Stimulated activated CD4-positive, alpha-beta T cell treated with anti-CD3 and anti-CD28 coated beads, Interleukin-15, amount 100 ng/mL, for 1 hour (primary cell): ENCODE data around the gene SPTB.

Source experiments
- DNase-seq, 2 donors: peaks; one replicate each; pipeline ENCODE4 v3.0.0-alpha.2; 2020; ENCODE audit warnings: low read depth in 1 of 2, low spot score in 1 of 2

Gene SPTB

DNA sequence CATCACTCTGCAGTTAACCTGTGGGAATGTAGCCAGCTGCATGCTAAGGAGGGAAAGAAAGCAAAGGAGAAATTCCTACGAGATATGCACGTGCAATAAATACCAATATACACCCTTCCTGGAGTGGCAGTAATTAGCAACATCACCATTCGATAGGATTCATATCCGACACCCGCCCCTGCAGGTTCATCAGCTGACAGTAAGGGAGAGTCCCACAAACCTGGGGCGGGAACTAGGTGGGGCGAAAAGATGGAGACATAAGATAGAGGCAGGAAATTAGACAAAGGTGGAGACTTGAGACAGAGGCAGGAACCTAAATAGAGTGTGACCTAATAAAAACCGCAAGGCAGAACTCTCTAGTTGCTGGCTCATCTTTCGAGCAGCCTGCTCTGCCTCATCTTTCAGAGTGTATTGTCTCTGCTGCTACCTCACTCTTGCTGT is 123.9 kb downstream of the SPTB start:
- peak; percentile 16 to 41 for DNase-seq

GRCh38 chr14:64754685-64755084 is 125.0 kb downstream of the SPTB start:
- DNase-seq = no peak

DNA sequence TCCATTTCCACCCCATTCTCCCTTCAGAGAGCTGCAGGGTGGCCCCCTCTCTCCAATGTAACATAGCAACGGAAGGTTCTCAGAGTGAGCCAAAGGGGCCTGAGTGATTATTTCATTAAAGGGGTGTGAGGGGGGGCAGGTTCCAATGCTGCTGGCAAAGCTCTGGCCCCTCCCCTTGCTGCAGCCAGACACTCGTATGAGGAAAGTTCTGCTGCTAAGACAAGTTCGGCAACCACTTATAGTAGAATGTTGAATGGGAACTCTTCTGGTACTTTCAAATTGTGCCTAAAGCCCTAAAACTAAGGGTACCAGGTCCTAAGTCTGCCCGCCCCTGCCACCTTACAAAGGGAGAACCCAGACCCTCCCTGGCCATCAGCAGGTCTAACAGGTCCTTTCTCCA is 125.7 kb downstream of the SPTB start:
- no peak for DNase-seq

DNA sequence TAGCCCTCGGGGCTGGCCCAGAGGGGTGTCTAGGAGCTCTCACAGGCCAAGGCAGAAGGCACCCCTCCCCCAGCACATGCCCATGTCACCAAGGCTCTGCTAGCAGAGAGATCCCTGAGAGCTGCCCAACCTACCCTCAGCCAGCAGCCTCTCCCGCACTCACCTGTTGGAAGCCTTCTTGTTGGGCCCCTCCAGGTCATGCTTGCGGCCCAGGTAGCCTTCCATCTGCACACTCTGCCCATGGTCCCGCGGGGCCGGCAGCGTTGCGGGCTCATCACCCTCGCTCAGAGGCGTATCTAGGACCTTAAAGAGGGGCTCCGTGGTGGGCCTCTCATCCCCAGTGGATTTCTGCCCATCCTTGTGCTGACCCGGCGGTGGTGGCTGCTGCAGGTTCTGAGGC is 126.3 kb downstream of the SPTB start:
- no peak for DNase-seq

DNA sequence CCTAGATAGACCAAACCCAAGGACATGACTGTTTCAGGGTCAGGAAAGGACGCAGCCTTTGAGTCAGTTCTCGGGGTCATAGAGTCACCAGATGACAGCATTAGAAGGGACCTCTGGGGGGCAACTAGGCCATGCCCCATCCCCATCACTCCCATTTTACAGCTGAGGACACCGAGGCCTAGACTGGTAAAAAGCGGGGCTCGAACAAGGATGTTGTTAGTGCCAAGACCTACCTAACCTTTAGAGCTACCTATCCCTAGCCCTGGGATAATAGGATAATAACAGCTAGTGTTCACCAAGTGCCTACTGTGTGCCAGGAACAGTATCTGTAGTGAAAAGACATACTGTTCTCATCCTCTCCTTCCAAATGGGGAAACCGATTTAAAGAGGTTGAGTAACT is 126.8 kb downstream of the SPTB start:
- DNase-seq = no peak

DNA sequence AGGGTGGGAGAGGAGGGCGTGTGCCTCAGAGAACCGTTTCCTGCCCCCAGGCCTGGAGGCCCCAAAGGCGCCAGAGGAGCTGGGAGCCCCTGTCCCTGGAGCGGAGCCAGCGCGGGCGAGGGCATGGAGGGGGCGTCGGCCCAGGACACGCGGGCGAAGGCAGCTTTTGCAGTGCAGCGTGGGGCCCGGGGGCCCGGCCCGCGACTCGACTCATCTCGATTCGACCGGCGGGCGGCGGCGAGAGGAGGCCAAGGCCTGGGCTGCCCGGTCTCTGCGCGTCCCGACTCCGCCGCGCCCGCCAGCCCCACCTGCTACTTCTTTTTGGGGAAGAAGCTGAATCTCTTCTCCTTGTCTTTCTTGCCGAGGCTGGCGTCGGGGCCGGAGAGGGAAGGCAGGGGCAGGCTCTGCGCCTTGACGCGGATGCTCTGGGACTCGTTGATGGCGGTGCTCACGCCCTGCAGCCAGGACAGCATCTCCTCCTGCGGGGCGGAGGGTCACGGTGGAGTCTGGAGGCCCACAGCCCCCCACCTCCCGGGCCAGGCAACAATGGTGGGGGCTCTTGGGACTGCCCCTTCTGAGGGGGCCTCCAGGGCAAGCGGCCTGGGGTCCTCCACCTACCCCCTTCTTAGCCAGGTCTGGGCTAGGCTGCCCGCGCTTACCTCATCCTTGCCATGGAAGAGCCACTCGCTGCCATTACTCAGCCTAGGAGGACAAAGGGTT is 130.6 kb downstream of the SPTB start:
- DNase-seq = no peak

DNA sequence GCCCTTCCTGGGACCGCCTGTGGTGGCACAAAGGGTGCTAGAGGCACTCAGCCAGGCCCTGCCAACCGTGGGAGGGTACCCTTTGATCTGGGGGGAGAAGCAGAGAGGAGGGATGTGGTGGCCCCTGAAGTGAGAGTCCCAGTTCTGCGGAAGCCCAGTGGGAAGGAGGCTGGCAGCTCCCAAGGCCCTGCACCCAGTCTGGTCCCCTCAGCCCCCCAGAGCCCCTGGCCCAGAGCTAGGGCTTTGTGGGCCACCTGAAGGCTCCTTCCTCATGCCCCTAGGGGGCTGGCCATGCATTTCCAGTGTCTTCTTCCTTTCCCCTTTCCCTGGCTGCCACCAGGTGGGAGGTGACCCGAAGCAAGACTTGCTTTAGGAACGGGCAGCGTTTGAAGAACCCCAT is 131.2 kb downstream of the SPTB start:
- no peak for DNase-seq

GRCh38 chr14:64747327-64747726 is 132.4 kb downstream of the SPTB start:
- no peak for DNase-seq

DNA sequence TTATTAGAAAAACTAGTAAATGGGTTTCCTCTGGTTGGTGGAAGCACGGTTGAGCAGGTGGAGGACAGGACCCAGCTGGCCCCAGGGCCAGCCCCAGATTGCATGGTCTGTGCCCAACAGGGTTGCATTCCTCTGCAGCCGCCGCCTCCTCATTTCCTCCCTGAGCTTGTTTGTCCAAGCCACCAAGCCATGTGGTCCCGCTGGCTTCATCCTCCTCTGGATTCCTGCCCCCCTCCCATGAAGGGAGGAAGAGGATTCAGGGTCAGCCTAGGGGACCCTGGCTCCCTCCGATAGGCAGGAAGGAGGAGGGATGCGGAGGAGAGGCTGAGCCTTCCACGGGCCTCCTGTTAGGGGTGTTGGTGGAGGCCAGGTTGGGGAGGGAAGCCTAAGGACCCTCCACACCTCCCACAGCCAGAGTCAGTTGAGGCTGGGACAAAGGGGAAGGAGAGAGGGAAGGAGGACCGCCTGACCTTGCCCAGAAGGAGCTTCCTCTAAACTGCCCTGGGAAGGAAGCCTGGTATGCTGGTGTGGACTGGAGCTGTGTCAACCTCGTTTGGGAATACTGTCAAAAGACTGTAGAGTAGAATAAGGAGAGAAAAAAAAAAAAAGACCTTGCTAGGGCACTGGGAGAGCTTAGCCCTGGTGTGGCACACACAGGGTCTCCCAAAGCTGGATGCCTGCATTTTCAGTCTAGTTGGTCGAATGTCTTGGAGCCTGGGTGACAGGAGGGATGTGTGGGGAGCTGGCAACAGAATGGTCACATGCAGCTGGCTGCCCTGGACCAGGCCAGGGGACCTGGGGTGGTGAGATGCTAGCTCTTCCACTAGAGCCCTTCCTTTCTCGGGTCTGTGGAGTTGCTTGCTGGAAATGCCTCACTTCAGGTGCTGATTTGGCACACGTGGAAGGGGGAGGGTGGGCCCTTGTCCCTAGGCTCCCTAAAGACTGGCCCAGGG is 133.1 kb downstream of the SPTB start:
- DNase-seq = no peak

- no peak for DNase-seq
Measured at GRCh38 chr14:64745511-64746091, 134.1 kb downstream of the SPTB start.

DNA sequence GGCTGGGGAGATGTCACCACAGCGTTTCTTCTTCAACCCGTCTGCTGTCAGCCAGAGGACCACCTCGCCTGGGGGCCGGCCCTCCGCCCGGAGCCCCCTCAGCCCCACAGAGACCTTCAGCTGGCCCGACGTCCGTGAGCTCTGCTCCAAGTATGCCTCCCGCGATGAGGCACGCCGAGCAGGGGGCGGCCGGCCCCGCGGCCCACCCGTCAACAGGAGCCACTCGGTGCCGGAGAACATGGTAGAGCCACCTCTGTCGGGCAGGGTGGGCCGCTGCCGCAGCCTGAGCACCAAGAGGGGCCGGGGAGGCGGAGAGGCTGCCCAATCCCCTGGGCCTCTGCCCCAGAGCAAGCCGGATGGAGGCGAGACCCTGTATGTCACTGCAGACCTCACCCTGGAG is 136.6 kb downstream of the SPTB start:
- no peak for DNase-seq

GRCh38 chr14:64741961-64742360 is 137.7 kb downstream of the SPTB start:
- DNase-seq = no peak

- DNase-seq = no peak
Measured at GRCh38 chr14:64741200-64741599, 138.5 kb downstream of the SPTB start.

DNA sequence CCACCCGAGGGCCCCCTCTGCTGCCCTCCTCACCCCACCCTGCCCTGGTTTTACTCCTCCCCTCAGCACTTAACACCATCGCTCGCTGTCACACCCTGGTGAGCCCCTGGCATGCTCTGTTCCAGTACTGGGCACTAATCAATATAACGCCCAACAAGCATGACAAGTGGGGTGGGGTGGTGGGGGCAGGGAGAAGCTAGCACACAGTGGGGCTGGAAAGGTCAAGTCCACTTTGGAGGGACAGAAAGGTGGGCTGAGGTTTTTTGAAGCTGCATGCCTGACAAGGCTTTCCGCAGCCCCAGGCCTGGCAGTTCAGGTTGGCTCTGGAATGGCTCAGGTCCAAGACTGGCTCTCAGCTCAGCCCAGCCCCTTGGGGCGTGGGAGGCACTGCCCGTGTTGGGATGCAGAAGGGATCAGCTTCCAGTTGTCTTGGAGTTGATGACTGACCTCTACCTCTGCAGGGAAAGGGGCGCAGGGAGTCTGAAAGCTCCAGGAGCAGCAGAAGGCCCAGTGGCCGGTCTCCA is 141.4 kb downstream of the SPTB start:
- DNase-seq = no peak

- DNase-seq = no peak
Measured at GRCh38 chr14:64737391-64738280, 142.1 kb downstream of the SPTB start.

- no peak for DNase-seq
Measured at GRCh38 chr14:64736271-64737169, 143.2 kb downstream of the SPTB start.

- DNase-seq = no peak
Measured at GRCh38 chr14:64734990-64735389, 144.7 kb downstream of the SPTB start.

DNA sequence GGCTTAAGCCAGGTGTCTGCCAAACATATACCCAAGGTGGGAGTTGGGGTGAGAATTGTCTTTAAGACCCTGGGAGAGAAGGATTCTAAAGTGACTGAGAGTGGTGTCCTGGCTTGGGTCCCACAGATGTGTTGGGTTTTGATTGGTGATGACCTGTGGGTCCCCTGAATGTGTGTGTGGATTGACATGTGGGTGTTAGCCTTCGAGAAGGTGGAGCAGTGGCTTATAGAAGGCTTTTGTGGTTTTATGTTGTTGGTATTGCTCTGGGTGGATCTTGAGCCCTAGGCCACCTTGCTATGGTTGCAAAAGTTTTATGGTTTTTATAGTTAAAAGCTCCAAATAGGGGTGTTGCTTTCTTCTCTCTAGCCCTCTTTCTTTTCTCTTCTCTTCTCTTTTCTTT is 145.8 kb downstream of the SPTB start:
- DNase-seq = no peak

- DNase-seq = no peak
Measured at GRCh38 chr14:64733321-64733720, 146.4 kb downstream of the SPTB start.
